Measurements from ENCODE around the gene LTF. TPM values are rescaled to one million over a fixed set of nuclear protein-coding genes. Genes with fewer than 3 reads are reported as not detected.

Gene LTF
- total and polyA plus RNA-seq, 9 of the 15 experiments (the other 6 are each of a cell fraction or from before 2014, with no cell fraction given): 0.07 TPM; not detected in 8

GRCh38 chr3:46480491-46481195, 15.9 kb upstream of the LTF start:
- POLR2A ChIA-PET: interaction anchor here (0.9 kb wide), 1 partner anchor 29 kb away, joined by 3 read pairs; no protein-coding TSS in a partner anchor
- H3K27me3 ChIP-seq (ENCODE audit: control insufficient read depth in 2 of 2, insufficient read depth in 2 of 2, low read length in 2 of 2): peaks cover 24 to 38% of the 10 kb centered on the region in 2 experiments
- no peak for FAIRE-seq
- under 1% methylated on average over 6 of the region's 6 CpGs for WGBS (ENCODE audit: insufficient coverage, low coverage, missing lambda C conversion rate)
- H4K20me1 ChIP-seq (replicated peaks; ENCODE audit: control insufficient read depth, insufficient read depth, low read length): no peaks in the 10 kb centered on the region
- H3K9ac ChIP-seq (ENCODE audit: insufficient read depth in 1 of 2, low read depth in 2 of 2, low read length in 2 of 2): no peak overlapping the region
- DNase-seq (ENCODE audit: extremely low read depth in 1 of 4, low spot score in 3 of 4): no peak
- H2AFZ ChIP-seq (ENCODE audit: low read depth, low read length): no peak overlapping the region
- H3K79me2 ChIP-seq (ENCODE audit: control insufficient read depth, insufficient read depth, low read length): no peaks in the 10 kb centered on the region
- no TSS peak for BruUV-seq (replicated peaks)
- peaks cover 0 to 7% of the 10 kb centered on the region in 2 experiments; a peak in 2 of 5 replicates for H3K4me1 ChIP-seq (replicated peaks in 1 of 2; ENCODE audit: control insufficient read depth in 2 of 2, insufficient read depth in 2 of 2, low read length in 2 of 2)
- H3K4me2 ChIP-seq (ENCODE audit: insufficient read depth, low read length): no peak overlapping the region
- H3K9me3 ChIP-seq (replicated peaks; ENCODE audit: control insufficient read depth, insufficient read depth, low read depth, low read length): no peaks in the 10 kb centered on the region
- ATAC-seq: no peak
- no peaks in the 10 kb centered on the region for H3K9me1 ChIP-seq (ENCODE audit: control insufficient read depth, insufficient read depth, low read length)
- CTCF ChIA-PET (ENCODE audit: low intra/inter-chr PET ratio): no interaction called here
- in situ Hi-C loops (cut with MboI): loop anchor here (5.0 kb wide), 1 partner anchor 157 kb away; no protein-coding TSS in a partner anchor
- no peaks in the 10 kb centered on the region for H3K36me3 ChIP-seq (ENCODE audit: control insufficient read depth, insufficient read depth, low read length)
- intact Hi-C loops (cut with micrococcal nuclease): no loop called here
- H3K27ac ChIP-seq (ENCODE audit: extremely low read depth, low read depth, low read length): no peak overlapping the region
- no peak overlapping the region for H3K4me3 ChIP-seq
- TF ChIP-seq CEBPZ (IDR thresholded peaks at IDR 0.05; ENCODE audit: borderline replicate concordance, low read depth, low read length) (no peak), STAT5A (IDR thresholded peaks at IDR 0.05; ENCODE audit: borderline replicate concordance, low read length) (no peak), PHB (CRISPR knock-in tag; IDR thresholded peaks at IDR 0.05) (no peak), CEBPG (CRISPR knock-in tag; IDR thresholded peaks at IDR 0.05) (no peak), CEBPG (tag; conservative IDR thresholded peaks at IDR 0.05 in 1 of 2, IDR thresholded peaks at IDR 0.05 in 1 of 2) (no peak), FOXP1 (CRISPR knock-in tag; IDR thresholded peaks at IDR 0.05) (no peak), ILK (tag; IDR thresholded peaks at IDR 0.05; ENCODE audit: borderline replicate concordance, low read depth) (no peak), KLF6 (CRISPR knock-in tag; IDR thresholded peaks at IDR 0.05; ENCODE audit: borderline replicate concordance) (no peak), MXI1 (IDR thresholded peaks at IDR 0.05; ENCODE audit: low read depth, low read length) (no peak)

All from K562 (cell line).